Stimulated activated CD8-positive, alpha-beta memory T cell treated with anti-CD3 and anti-CD28 coated beads, Interleukin-4, amount 100 ng/mL, for 1 hour (primary cell): ENCODE data around the gene SLC22A7.
"Not testable (repeated sequence)": the region's sequence is repeated elsewhere in the genome, so short reads cannot be mapped to it uniquely, and the experiment has no call there.

Experiments used
- DNase-seq, 2 donors: peaks; one replicate each; pipeline ENCODE4 v3.0.0-alpha.2; 2020; ENCODE audit warnings: low read depth in 2 of 2, low spot score in 1 of 2

Gene SLC22A7

GRCh38 chr6:43299338-43300293, 1.6 kb downstream of the SLC22A7 start:
- no peak for DNase-seq

GRCh38 chr6:43301081-43301870, 3.2 kb downstream of the SLC22A7 start:
- DNase-seq = no peak

GRCh38 chr6:43302126-43302525, 4.1 kb downstream of the SLC22A7 start:
- DNase-seq = no peak

- DNase-seq = not testable (repeated sequence)
These were observed 4.9 kb downstream of the SLC22A7 start for GRCh38 chr6:43303006-43303405.

GRCh38 chr6:43303751-43304331, 5.8 kb downstream of the SLC22A7 start:
- no peak for DNase-seq

GRCh38 chr6:43304361-43304760, 6.3 kb downstream of the SLC22A7 start:
- no peak for DNase-seq

- no peak for DNase-seq
These were observed 6.8 kb downstream of the SLC22A7 start for GRCh38 chr6:43304882-43305281.

GRCh38 chr6:43306086-43306485, 8.0 kb downstream of the SLC22A7 start:
- no peak for DNase-seq

GRCh38 chr6:43307451-43308100, 9.5 kb downstream of the SLC22A7 start:
- DNase-seq = no peak

GRCh38 chr6:43308101-43308989, 10.3 kb downstream of the SLC22A7 start, which contains the start of gene CRIP3:
Gene CRIP3, minus strand, starts transcription at chr6:43308826. Its CDS starts 34 bp downstream, at chr6:43308792.
- DNase-seq = peak in 1 of 2 donors; percentile 3

GRCh38 chr6:43308990-43309477, 11.0 kb downstream of the SLC22A7 start:
- DNase-seq = no peak

GRCh38 chr6:43310134-43310533, 12.1 kb downstream of the SLC22A7 start:
- no peak for DNase-seq

GRCh38 chr6:43310624-43311023, 12.6 kb downstream of the SLC22A7 start:
- DNase-seq = no peak

GRCh38 chr6:43311666-43312065, 13.6 kb downstream of the SLC22A7 start:
- DNase-seq = no peak

GRCh38 chr6:43313813-43314212, 15.8 kb downstream of the SLC22A7 start:
- DNase-seq = no peak

GRCh38 chr6:43318011-43318410, 20.0 kb downstream of the SLC22A7 start:
- no peak for DNase-seq

GRCh38 chr6:43325876-43326275, 27.8 kb downstream of the SLC22A7 start:
- DNase-seq = no peak

- no peak for DNase-seq
These were observed 30.5 kb downstream of the SLC22A7 start for GRCh38 chr6:43328528-43328927.

GRCh38 chr6:43331470-43331869, 33.4 kb downstream of the SLC22A7 start:
- DNase-seq = no peak

GRCh38 chr6:43331891-43332290, 33.8 kb downstream of the SLC22A7 start:
- DNase-seq = no peak
